Prostate gland (tissue), 2 donors: ENCODE results near the gene NCOR1.

Experiments used
- POLR2AphosphoS5 ChIP-seq: sonication (generic); formaldehyde crosslinking; IDR thresholded peaks from one replicate; pipeline ENCODE4 v1.6.1; 2017; ENCODE audit warnings: antibody characterized with exemption
- TF ChIP-seq, protein P1 (sequence below), 4 experiments: fragments of 200-600 bp in 2 of 4; fragments of 450-650 bp in 2 of 4; sonication (generic) in 2 of 4; IDR thresholded peaks; 1 replicate in 3 of 4; 2 replicates in 1 of 4; pipeline ENCODE4 v1.5.1; 2016 to 2019; ENCODE audit warnings: antibody characterized with exemption in 4 of 4, mild to moderate bottlenecking in 2 of 4, moderate library complexity in 2 of 4

DNA sequence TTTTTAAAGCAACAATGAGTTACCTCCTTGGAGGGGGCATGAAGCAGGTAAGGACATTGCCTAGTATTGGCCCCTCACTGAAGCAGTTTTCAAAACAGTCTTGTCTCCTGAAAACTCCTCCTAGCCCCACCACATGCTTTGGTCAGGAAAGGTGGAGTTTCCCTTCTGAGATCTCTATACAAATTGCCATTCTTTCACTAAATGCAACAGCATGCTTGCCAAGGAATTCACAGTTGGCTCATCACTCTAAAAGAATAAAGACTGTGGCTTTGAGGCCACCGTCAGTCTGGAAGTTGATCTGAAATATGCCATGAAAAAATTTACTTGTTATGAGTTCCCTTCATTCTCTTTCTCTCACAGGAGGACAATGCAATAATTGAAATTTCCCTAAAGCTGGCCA, 211.5 kb downstream of the NCOR1 start:
- TF ChIP-seq, protein P1, sequence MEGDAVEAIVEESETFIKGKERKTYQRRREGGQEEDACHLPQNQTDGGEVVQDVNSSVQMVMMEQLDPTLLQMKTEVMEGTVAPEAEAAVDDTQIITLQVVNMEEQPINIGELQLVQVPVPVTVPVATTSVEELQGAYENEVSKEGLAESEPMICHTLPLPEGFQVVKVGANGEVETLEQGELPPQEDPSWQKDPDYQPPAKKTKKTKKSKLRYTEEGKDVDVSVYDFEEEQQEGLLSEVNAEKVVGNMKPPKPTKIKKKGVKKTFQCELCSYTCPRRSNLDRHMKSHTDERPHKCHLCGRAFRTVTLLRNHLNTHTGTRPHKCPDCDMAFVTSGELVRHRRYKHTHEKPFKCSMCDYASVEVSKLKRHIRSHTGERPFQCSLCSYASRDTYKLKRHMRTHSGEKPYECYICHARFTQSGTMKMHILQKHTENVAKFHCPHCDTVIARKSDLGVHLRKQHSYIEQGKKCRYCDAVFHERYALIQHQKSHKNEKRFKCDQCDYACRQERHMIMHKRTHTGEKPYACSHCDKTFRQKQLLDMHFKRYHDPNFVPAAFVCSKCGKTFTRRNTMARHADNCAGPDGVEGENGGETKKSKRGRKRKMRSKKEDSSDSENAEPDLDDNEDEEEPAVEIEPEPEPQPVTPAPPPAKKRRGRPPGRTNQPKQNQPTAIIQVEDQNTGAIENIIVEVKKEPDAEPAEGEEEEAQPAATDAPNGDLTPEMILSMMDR (IDR thresholded peaks at IDR 0.05), result no peak
- TF ChIP-seq POLR2AphosphoS5, result no peak
